Ovary (tissue), 9 donors: ENCODE measurements around the gene CACNG4. TPM values are rescaled to one million over a fixed set of nuclear protein-coding genes. Genes with fewer than 3 reads are reported as not detected.
"Not testable (repeated sequence)": the region's sequence is repeated elsewhere in the genome, so short reads cannot be mapped to it uniquely, and the experiment has no call there.

Experiments used
- DNase-seq, 5 donors: peaks; one replicate each; pipeline ENCODE4 v3.0.0-alpha.2; 2019 to 2020
- H3K27ac ChIP-seq, 2 donors: fragments of 200-600 bp; one replicate each; pipeline versions ENCODE4 v1.5.1 to v1.8.0; 2019 to 2022
- H3K27me3 ChIP-seq: fragments of 200-600 bp; one replicate; pipeline ENCODE4 v1.8.0; 2022
- H3K36me3 ChIP-seq: fragments of 200-600 bp; sonication (generic); one replicate; pipeline ENCODE4 v1.5.1; 2019
- H3K4me1 ChIP-seq: one replicate; pipeline ENCODE4 v1.8.1; 2013; ENCODE audit warnings: mild to moderate bottlenecking, moderate library complexity; ENCODE audit not compliant: insufficient read depth
- H3K4me3 ChIP-seq: fragments of 200-600 bp; sonication (generic); one replicate; pipeline ENCODE4 v1.5.1; 2017
- H3K9me3 ChIP-seq, 2 donors: fragments of 200-600 bp in 1 of 2; sonication (generic) in 1 of 2; one replicate each; pipeline versions ENCODE4 v1.5.1 to v1.8.1; 2013 to 2019; ENCODE audit warnings: mild to moderate bottlenecking in 1 of 2, moderate library complexity in 1 of 2
- CTCF ChIP-seq, 3 donors: fragments of 450-650 bp in 2 of 3; fragments of 200-600 bp in 1 of 3; IDR thresholded peaks; one replicate each; pipeline versions ENCODE4 v1.5.1 to v1.8.0; 2016 to 2022; ENCODE audit warnings: antibody characterized with exemption in 3 of 3, mild to moderate bottlenecking in 1 of 3
- EP300 ChIP-seq: sonication (generic); formaldehyde crosslinking; IDR thresholded peaks from one replicate; pipeline ENCODE4 v1.6.1; 2017; ENCODE audit warnings: antibody characterized with exemption
- POLR2A ChIP-seq: fragments of 450-650 bp; IDR thresholded peaks from one replicate; pipeline ENCODE4 v1.6.1; 2017; ENCODE audit warnings: antibody characterized with exemption, mild to moderate bottlenecking, moderate library complexity
- WGBS, 3 donors: extraction: QIAGEN DNeasy Blood & Tissue Kit in 1 of 3; methylation state at CpG; one replicate each; pipeline versions ENCODE4 v1.1.5 to v1.1.7; 2013 to 2017; 5-methylcytosine and 5-hydroxymethylcytosine counted together
- intact Hi-C, 4 donors: fragments of 100-400 bp; cut with DNase I; formaldehyde crosslinking; loops; one replicate each; pipeline versions ENCODE4 v1.11.0 to v1.15.1; 2022 to 2023
- polyA plus RNA-seq, 2 donors: library from polyadenylated mRNA; stranded (reverse); fragments of 200-250 nt in 1 of 2; fragments of 350-450 nt in 1 of 2; fragmentation: Illumina TruSeq in 1 of 2; extraction: RNeasy Lipid Tissue Mini Kit (QIAGEN cat#74804) in 1 of 2; gene quantifications; one replicate each; pipeline ENCODE4 v1.2.3, GENCODE V29; 2013 to 2014
- total RNA-seq, 7 donors: library from RNA; depleted of rRNA in 2 of 7; stranded (reverse); fragments of >200 nt in 2 of 7; fragmentation: NEBNext Ultra II Directional in 3 of 7; extraction: Animal tissue kit (Norgen Biotek cat#: 25700) in 3 of 7; gene quantifications; one replicate each; pipeline versions ENCODE4 v1.1.0 to v1.2.4, GENCODE V29; 2016 to 2023
- donor health status: DM: no; HTN: no; CAD: no; lungs with moderate emphysema.
- donor health status: DM: no; HTN: no; CAD: no.
- donor health status: Bipolar disorder and iron deficiency.
- donor health status: DM: yes; HTN: yes; CAD: no.
- donor health status: DM: no; HTN: no; CAD: no.
- donor health status: DM: yes; HTN: yes; CAD: no.

Gene CACNG4
- total and polyA plus RNA-seq, 9 donors, result 0.02 to 4.9 (median 0.22) TPM; not detected in 2

GRCh38 chr17:66970140-66970539, 5.6 kb downstream of the CACNG4 start:
- intact Hi-C loops, result no loop called here
- no peak for TF ChIP-seq POLR2A
- no peak for TF ChIP-seq CTCF (IDR thresholded peaks at IDR 0.05)
- TF ChIP-seq EP300, result no peak
- WGBS, 3 donors, result 83 to 89% (median 87%) methylated on average over 6 of the region's 6 CpGs
- H3K9me3 ChIP-seq, result no peaks in the 10 kb centered on the region
- no peaks in the 10 kb centered on the region for H3K36me3 ChIP-seq
- H3K27me3 ChIP-seq, result no peaks in the 10 kb centered on the region
- DNase-seq, result no peak
- H3K4me1 ChIP-seq, result peaks cover 1% of the 10 kb centered on the region
- no peak overlapping the region for H3K27ac ChIP-seq
- no peak overlapping the region for H3K4me3 ChIP-seq

- H3K27ac ChIP-seq, result no peak overlapping the region
- TF ChIP-seq EP300, result no peak
- no peak for TF ChIP-seq POLR2A
- TF ChIP-seq CTCF (IDR thresholded peaks at IDR 0.05), result no peak
- DNase-seq, result no peak
- H3K9me3 ChIP-seq, result no peaks in the 10 kb centered on the region
- intact Hi-C loops, result no loop called here
- WGBS, 3 donors, result 73 to 81% (median 74%) methylated on average over 6 of the region's 6 CpGs
- H3K27me3 ChIP-seq, result no peaks in the 10 kb centered on the region
- no peak overlapping the region for H3K4me3 ChIP-seq
- no peaks in the 10 kb centered on the region for H3K36me3 ChIP-seq
- peaks cover 1% of the 10 kb centered on the region for H3K4me1 ChIP-seq
These were observed 6.3 kb downstream of the CACNG4 start for GRCh38 chr17:66970797-66971196.

- Histone ChIP-seq H3K9me3 (no peaks in the 10 kb centered on the region), H3K4me3 (no peak overlapping the region), H3K4me1 (no peaks in the 10 kb centered on the region), H3K27ac (no peak overlapping the region), H3K36me3 (no peaks in the 10 kb centered on the region), H3K27me3 (no peaks in the 10 kb centered on the region)
- WGBS, 3 donors, result 71 to 79% (median 73%) methylated on average over 6 of the region's 6 CpGs
- TF ChIP-seq POLR2A, result no peak
- no peak for TF ChIP-seq EP300
- no peak for TF ChIP-seq CTCF (IDR thresholded peaks at IDR 0.05)
- intact Hi-C loops, result no loop called here
- DNase-seq, result no peak
These were observed 6.8 kb downstream of the CACNG4 start for GRCh38 chr17:66971264-66971663.

- DNase-seq, result no peak
- Histone ChIP-seq H3K27me3 (no peaks in the 10 kb centered on the region), H3K4me3 (no peak overlapping the region), H3K9me3 (no peaks in the 10 kb centered on the region), H3K27ac (no peak overlapping the region), H3K36me3 (no peaks in the 10 kb centered on the region), H3K4me1 (no peaks in the 10 kb centered on the region)
- TF ChIP-seq EP300 (no peak), POLR2A (no peak), CTCF (IDR thresholded peaks at IDR 0.05) (no peak)
- 74 to 78% (median 77%) methylated on average over 15 of the region's 15 CpGs for WGBS, 3 donors
- intact Hi-C loops, result no loop called here
These were observed 7.4 kb downstream of the CACNG4 start for GRCh38 chr17:66971730-66972441.

GRCh38 chr17:66972442-66972830, 7.9 kb downstream of the CACNG4 start:
- H3K9me3 ChIP-seq, H3K4me1 ChIP-seq, intact Hi-C loops, H3K27ac ChIP-seq, H3K4me3 ChIP-seq, H3K27me3 ChIP-seq, H3K36me3 ChIP-seq, DNase-seq: not testable (repeated sequence)
- WGBS, 3 donors, result 71 to 87% (median 82%) methylated on average over 10 of the region's 10 CpGs
